GM13976 (cell line): ENCODE measurements around the gene ZNF425.

Experiments used
- DNase-seq: peaks from one replicate; pipeline ENCODE4 v3.0.0; 2012; ENCODE audit warnings: low spot score
- in situ Hi-C: fragments of 300-500 bp; cut with MboI; formaldehyde crosslinking; loops from one replicate; pipeline ENCODE4 v1.12.0; 2022; ENCODE audit warnings: low sequenced_read_pairs, mixed read lengths, inconsistent platforms; ENCODE audit not compliant: unreplicated experiment
- TF ChIP-seq, protein P1 (sequence below): IDR thresholded peaks from 2 replicates; pipeline ENCODE4 v1.5.1; 2012; ENCODE audit warnings: borderline replicate concordance, mild to moderate bottlenecking; ENCODE audit not compliant: insufficient read depth; ENCODE audit errors: extremely low read depth, missing control alignments, control extremely low read depth

Gene ZNF425, protein sequence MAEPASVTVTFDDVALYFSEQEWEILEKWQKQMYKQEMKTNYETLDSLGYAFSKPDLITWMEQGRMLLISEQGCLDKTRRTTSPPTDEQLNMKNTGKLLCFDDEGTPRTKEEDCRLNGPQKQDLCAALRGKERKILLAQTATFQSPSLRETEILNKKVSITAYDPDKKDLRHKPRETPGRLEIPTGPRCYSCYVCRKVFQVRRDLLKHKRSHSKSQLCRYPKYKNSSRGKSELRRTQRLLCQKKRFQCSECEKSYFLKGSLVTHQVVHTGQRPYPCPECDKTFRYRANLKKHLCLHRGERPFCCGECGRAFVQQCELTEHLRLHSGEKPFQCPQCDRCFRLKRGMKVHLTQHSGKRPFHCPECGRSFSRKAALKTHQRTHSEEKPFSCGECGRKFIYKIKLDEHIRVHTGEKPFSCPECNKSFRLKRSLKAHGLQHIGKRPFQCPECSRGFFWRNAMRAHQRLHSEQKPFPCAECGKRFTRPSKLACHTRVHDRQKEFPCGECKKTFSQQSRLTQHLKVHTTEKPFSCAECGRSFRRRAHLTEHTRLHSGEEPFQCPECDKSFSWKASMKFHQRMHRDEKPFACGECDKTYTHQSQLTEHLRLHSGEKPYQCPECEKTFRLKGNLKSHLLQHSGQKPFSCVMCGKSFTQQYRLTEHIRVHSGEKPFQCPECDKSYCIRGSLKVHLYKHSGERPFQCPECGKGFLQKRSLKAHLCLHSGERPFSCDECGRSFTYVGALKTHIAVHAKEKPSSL

DNA sequence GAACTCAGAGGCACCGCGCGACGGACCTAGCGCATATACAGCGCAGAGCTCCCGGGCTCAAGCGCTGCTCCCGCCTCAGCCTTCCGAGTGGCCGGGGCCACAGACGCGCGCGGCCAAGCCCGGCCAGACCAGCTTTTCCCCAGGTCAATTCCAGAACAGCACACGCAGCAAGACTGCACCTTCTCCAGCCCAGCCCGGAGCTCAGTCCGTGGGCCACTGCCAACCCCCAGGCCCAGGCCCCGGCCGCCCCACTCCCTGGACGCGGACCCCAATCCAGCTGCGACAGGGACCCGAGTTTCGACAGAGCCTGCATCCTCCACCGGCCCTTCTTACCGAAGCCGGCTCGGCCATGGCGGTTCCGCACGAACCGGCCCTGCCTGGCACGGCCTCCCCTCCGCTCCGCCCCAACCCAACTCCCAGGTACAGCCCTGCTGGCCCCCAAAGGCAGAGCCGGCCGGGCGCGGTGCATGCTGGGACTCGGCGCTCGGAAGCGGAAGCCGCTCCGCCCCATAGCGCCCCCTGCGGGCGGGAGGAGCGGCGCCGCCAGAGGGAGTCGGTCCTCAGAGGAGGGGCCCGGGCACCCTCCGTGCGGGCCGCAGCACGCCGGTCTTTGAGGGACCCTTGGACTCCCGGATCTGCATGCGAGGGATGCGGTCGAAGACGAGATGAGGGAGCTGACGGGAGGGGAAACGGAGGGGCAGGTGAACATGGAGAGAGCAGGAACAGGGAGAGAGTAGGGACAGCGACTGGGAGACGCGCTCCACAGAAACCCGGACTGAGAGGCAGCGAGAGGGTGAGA lies at the start of gene ZNF425:
ZNF425 (minus strand) TSS at position 462 of the 799 bp plus-strand sequence; CDS start at position 351, 111 bp downstream.
- in situ Hi-C loops: no loop called here
- DNase-seq: peak; percentile 98

DNA sequence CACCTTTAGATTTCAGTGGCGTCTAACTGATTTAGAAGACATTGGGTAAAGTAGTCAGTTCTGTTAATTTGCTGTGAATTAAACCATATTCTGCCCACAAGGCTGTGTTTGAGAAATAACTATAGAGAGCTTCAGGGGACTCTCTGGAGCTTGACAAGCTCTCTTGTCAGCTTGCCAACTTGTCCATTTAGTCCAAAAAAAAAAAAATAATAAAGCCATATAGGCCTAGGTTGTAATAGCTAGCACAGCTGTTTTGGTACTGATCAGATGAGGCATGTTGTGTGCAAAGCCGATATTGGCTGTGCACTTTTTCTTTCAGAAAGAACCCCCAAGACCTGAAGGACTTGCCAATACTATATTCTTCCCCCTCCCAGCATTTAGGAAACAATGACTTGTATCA lies 49.0 kb upstream of the ZNF425 start:
- DNase-seq: no peak
- TF ChIP-seq, protein P1, sequence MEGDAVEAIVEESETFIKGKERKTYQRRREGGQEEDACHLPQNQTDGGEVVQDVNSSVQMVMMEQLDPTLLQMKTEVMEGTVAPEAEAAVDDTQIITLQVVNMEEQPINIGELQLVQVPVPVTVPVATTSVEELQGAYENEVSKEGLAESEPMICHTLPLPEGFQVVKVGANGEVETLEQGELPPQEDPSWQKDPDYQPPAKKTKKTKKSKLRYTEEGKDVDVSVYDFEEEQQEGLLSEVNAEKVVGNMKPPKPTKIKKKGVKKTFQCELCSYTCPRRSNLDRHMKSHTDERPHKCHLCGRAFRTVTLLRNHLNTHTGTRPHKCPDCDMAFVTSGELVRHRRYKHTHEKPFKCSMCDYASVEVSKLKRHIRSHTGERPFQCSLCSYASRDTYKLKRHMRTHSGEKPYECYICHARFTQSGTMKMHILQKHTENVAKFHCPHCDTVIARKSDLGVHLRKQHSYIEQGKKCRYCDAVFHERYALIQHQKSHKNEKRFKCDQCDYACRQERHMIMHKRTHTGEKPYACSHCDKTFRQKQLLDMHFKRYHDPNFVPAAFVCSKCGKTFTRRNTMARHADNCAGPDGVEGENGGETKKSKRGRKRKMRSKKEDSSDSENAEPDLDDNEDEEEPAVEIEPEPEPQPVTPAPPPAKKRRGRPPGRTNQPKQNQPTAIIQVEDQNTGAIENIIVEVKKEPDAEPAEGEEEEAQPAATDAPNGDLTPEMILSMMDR: no peak
- in situ Hi-C loops: no loop called here

More for the DNA sequence above, at the start of gene ZNF425:
- TF ChIP-seq, protein P1: peak; percentile 98

DNA sequence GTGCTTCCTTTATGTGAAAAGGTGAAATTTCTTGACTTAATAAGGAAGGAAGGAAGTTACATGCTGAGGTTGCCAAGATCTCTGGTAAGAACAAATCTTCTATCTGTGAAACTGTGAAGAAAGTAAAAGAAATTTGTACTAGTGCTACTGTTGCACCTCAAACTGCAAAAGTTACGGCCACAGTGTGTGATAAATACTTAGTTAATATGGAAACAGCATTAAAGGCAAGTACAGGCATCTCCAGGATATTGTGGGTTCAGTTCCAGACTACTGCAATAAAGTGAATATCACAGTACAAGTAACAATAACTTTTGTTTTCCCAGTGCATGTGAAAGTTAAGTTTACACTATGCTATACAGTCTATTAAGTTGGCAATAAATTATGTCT lies 46.4 kb upstream of the ZNF425 start:
- TF ChIP-seq, protein P1: no peak
- in situ Hi-C loops: no loop called here
- no peak for DNase-seq

DNA sequence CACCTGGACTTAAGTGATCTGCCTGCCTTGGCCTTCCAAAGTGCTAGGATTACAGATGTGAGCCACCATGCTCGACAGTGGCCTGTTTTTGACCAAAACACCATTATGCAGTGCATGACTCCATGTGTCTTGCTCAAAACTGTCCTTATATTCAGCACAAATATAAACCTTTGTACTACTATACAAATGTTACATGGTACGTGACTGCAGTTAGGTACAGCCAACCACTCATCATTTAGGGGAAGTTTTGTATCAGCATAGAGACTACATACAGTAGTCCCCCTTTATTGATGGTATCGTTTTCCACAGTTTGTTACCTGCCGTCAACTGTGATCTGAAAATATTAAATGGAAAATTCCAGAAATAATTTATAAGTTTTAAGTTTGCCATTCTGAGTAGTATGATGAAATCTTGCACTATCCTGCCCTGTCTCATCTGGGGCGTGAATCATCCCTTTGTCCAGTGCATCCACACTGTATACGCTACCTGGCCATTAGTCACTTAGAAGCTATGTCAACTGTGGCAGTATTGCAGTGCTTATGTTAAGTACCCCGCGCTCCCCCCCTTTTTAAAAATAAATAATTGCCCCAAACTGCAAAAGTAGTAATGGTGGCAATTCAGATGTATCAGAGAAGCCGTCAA lies 45.9 kb upstream of the ZNF425 start:
- no peak for DNase-seq
- in situ Hi-C loops: no loop called here
- TF ChIP-seq, protein P1: no peak

DNA sequence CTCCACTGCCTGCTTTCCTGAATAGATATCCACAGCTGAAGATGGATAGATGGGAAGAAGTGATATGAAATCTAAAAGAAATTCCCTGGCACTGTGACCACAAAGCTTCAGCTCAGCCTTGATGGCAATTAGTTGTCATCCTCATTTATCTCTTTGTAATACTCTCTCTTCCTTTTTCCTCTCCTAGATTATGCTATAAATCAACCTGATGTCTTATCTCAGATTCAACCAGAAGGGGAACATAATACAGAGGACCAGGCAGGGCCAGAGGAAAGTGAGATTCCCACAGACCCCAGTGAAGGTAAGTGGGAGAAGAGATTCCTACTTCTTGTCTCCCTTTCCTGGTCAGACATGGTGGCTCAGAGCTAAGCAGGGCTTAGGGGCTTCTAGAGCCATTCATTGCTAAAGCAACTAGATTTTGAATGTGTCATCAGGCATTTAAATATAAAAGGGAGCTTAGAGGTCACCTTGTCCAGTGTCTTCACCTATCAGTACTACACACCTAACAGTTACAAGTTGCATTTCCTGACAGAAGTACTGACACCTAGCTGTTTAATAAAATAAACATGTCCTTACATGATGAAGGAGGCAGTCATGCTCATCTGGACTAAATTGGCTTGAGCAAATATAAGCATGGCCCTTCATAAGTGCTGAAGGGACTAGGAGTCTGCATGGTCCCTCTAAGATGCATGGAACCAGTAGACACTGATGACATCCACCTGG lies 40.7 kb upstream of the ZNF425 start:
- TF ChIP-seq, protein P1: no peak

More for the DNA sequence above, 40.7 kb upstream of the ZNF425 start:
- in situ Hi-C loops: no loop called here
- no peak for DNase-seq
